ENCODE results near the gene SPIRE2. TPM values are rescaled to one million over a fixed set of nuclear protein-coding genes. Genes with fewer than 3 reads are reported as not detected.

SPIRE2 gene
- total and polyA plus RNA-seq, 2 donors (not counting 1 experiment from before 2014, with no cell fraction given): 0.98 to 2.0 TPM

DNA sequence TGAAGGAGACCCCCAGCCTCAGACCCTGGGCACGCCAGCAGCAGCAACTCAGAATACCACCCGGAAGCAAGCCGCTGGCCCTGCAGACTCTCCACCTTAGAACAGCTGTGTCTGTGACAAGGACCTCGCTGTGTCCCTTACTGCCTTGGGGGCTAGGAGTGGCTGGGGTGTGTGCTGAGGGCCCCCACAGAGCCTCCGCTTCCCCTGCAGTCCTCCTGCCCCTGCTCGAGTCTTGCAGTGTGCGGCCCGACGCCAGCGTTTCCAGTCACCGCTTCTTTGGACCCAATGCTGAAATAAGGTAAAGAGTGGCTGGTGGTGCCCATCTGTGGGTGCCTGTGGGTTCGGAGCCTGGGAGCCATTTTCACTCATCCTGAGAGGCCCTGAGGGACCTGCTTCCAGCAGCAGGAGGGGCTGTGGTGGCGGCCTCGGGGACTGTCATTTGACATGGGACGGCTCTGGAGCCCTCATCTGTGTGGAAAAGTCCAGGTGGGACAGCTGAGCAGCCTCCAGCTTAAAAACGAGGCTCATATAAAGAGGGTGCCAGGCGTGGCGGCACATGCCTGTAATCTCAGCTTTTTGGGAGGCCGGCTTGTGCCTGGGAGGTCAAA is 75.7 kb downstream of the SPIRE2 start:
- intact Hi-C loops (cut with micrococcal nuclease): no loop called here
- Mint-ChIP-seq H3K4me3 (no peak overlapping the region), H3K27ac (no peak overlapping the region), H3K4me1 (peaks cover 2% of the 10 kb centered on the region), H3K9me3 (ENCODE audit: insufficient read depth) (no peaks in the 10 kb centered on the region), H3K27me3 (no peaks in the 10 kb centered on the region)
- Histone ChIP-seq H3K4me1 (ENCODE audit: control insufficient read depth in 2 of 2, insufficient read depth in 2 of 2, low read length in 2 of 2) (no peaks in the 10 kb centered on the region), H3K4me3 (ENCODE audit: control extremely low read depth in 1 of 5, extremely low read depth in 1 of 5, insufficient read depth in 1 of 5, low read depth in 2 of 5, low read length in 4 of 5) (no peak overlapping the region), H3K4me2 (replicated peaks; ENCODE audit: low read depth, low read length, poor library complexity, severe bottlenecking) (no peak overlapping the region), H3K27ac (ENCODE audit: low read length in 2 of 2) (no peak overlapping the region), H2AFZ (ENCODE audit: insufficient read depth, low read depth, low read length, poor library complexity, severe bottlenecking) (no peak overlapping the region), H3K36me3 (replicated peaks in 1 of 2; ENCODE audit: control extremely low read depth in 1 of 2, control insufficient read depth in 1 of 2, extremely low read depth in 1 of 2, insufficient read depth in 2 of 2, low read length in 1 of 2) (peaks cover 0 to 58% of the 10 kb centered on the region in 2 experiments), H3K9ac (ENCODE audit: low read length) (no peak overlapping the region), H3K27me3 (replicated peaks in 1 of 4; ENCODE audit: control extremely low read depth in 1 of 4, control insufficient read depth in 3 of 4, insufficient read depth in 4 of 4, low read length in 3 of 4) (no peaks in the 10 kb centered on the region), H3K79me2 (ENCODE audit: control insufficient read depth, insufficient read depth, low read length) (peaks cover 2% of the 10 kb centered on the region), H3K9me3 (ENCODE audit: control extremely low read depth in 1 of 3, control insufficient read depth in 2 of 3, insufficient read depth in 1 of 3, low read length in 2 of 3) (no peaks in the 10 kb centered on the region), H4K20me1 (ENCODE audit: control insufficient read depth, insufficient read depth, low read length, poor library complexity, severe bottlenecking) (peaks cover 77% of the 10 kb centered on the region)
- ATAC-seq (ENCODE audit: low read depth) (no peak), DNase-seq (no peak)
- TF ChIP-seq, protein P1, sequence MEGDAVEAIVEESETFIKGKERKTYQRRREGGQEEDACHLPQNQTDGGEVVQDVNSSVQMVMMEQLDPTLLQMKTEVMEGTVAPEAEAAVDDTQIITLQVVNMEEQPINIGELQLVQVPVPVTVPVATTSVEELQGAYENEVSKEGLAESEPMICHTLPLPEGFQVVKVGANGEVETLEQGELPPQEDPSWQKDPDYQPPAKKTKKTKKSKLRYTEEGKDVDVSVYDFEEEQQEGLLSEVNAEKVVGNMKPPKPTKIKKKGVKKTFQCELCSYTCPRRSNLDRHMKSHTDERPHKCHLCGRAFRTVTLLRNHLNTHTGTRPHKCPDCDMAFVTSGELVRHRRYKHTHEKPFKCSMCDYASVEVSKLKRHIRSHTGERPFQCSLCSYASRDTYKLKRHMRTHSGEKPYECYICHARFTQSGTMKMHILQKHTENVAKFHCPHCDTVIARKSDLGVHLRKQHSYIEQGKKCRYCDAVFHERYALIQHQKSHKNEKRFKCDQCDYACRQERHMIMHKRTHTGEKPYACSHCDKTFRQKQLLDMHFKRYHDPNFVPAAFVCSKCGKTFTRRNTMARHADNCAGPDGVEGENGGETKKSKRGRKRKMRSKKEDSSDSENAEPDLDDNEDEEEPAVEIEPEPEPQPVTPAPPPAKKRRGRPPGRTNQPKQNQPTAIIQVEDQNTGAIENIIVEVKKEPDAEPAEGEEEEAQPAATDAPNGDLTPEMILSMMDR (IDR thresholded peaks at IDR 0.05): no peak
- no peak for TF ChIP-seq EZH2 (IDR thresholded peaks at IDR 0.05; ENCODE audit: borderline replicate concordance, insufficient read depth, low read depth, low read length, poor library complexity, severe bottlenecking)
- WGBS (ENCODE audit: insufficient coverage): 98% methylated on average over 18 of the region's 19 CpGs
- POLR2A ChIA-PET: no interaction called here
- CTCF ChIA-PET: no interaction called here
